SH-SY5Y (cell line): ENCODE data around the gene STX2.

Experiments
- GATA2 ChIP-seq: IDR thresholded peaks from 2 replicates; pipeline ENCODE4 v1.6.1; 2011; ENCODE audit warnings: mild to moderate bottlenecking, low read depth, low read length
- GATA3 ChIP-seq: IDR thresholded peaks from 2 replicates; pipeline ENCODE4 v1.6.1; 2011; ENCODE audit warnings: low read depth, mild to moderate bottlenecking, low read length, moderate library complexity

DNA sequence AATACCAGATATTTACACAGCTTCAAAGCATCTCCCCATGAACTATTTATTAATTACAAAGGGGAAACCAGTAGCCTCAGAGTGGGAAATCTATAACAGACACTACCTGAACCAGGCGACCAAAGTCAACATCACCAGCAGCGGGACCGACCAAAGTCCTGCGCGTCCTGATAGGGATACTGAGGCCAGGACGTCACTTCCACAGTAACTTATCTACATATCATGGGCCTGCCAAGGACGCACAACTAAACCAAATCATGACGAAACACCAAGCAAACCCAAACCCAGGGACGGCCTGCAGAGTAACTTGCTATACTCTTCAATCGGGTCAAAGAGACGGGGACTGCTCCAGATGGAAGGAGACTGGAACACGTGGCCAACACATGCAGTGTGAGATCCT is 96.9 kb downstream of the STX2 start:
- TF ChIP-seq GATA2 (no peak), GATA3 (no peak)
